ENCODE results near the gene GRAMD2B. TPM values are rescaled to one million over a fixed set of nuclear protein-coding genes. Genes with fewer than 3 reads are reported as not detected.

Gene GRAMD2B
- total and polyA plus RNA-seq, 2 of the 13 experiments (the other 11 are each of a cell fraction or from before 2014, with no cell fraction given), result 8.1 to 10.6 TPM

- intact Hi-C loops (cut with micrococcal nuclease; ENCODE audit: unreplicated experiment) (no loop called here), in situ Hi-C loops (cut with HindIII; ENCODE audit: extremely low pct_ligation_motif_present, low pct_unique_long_range_greater_than_20kb) (no loop called here)
- no TSS peak for BruUV-seq (replicated peaks)
- Histone ChIP-seq H3K4me1 (ENCODE audit: insufficient read depth, low read length) (peaks cover 7% of the 10 kb centered on the region), H3K36me3 (replicated peaks in 1 of 2; ENCODE audit: control insufficient read depth in 1 of 2, insufficient read depth in 2 of 2, low read length in 2 of 2) (no peaks in the 10 kb centered on the region; a peak in 1 of 5 replicates), H3K4me2 (ENCODE audit: low read depth, low read length) (no peak overlapping the region), H3K9ac (ENCODE audit: insufficient read depth, low read depth, low read length) (no peak overlapping the region), H2AFZ (ENCODE audit: low read length) (no peak overlapping the region), H3K4me3 (replicated peaks in 1 of 3; ENCODE audit: insufficient read depth in 1 of 3, low read depth in 2 of 3, low read length in 3 of 3) (no peak overlapping the region), H3K27me3 (ENCODE audit: control insufficient read depth in 1 of 2, insufficient read depth in 2 of 2, low read length in 2 of 2) (no peaks in the 10 kb centered on the region), H3K9me3 (ENCODE audit: low read length) (no peaks in the 10 kb centered on the region), H4K20me1 (ENCODE audit: insufficient read depth, low read length) (no peaks in the 10 kb centered on the region), H3K79me2 (ENCODE audit: insufficient read depth, low read length) (no peaks in the 10 kb centered on the region), H3K27ac (ENCODE audit: extremely low read length, insufficient read depth, low read length) (no peak overlapping the region)
- FAIRE-seq (no peak), DNase-seq (ENCODE audit: low spot score) (no peak), ATAC-seq (no peak)
- CTCF ChIA-PET (ENCODE audit: low intra/inter-chr PET ratio, low total read pairs), result no interaction called here
- TF ChIP-seq PHF20 (CRISPR knock-in tag; IDR thresholded peaks at IDR 0.05) (no peak), ZNF772 (CRISPR knock-in tag; IDR thresholded peaks at IDR 0.05) (no peak), POLR2AphosphoS5 (IDR thresholded peaks at IDR 0.05; ENCODE audit: low read depth, low read length) (no peak), TSC22D2 (CRISPR knock-in tag; IDR thresholded peaks at IDR 0.05; ENCODE audit: borderline replicate concordance) (no peak), USF2 (IDR thresholded peaks at IDR 0.05; ENCODE audit: low read depth, low read length) (no peak), USF2 (CRISPR knock-in tag; IDR thresholded peaks at IDR 0.05; ENCODE audit: borderline replicate concordance) (no peak), ZFP82 (CRISPR knock-in tag; IDR thresholded peaks at IDR 0.05; ENCODE audit: borderline replicate concordance) (no peak), KLF15 (CRISPR knock-in tag; IDR thresholded peaks at IDR 0.05; ENCODE audit: borderline replicate concordance) (no peak), GATAD1 (CRISPR knock-in tag; IDR thresholded peaks at IDR 0.05) (no peak)
- TF ChIP-seq, protein P1, sequence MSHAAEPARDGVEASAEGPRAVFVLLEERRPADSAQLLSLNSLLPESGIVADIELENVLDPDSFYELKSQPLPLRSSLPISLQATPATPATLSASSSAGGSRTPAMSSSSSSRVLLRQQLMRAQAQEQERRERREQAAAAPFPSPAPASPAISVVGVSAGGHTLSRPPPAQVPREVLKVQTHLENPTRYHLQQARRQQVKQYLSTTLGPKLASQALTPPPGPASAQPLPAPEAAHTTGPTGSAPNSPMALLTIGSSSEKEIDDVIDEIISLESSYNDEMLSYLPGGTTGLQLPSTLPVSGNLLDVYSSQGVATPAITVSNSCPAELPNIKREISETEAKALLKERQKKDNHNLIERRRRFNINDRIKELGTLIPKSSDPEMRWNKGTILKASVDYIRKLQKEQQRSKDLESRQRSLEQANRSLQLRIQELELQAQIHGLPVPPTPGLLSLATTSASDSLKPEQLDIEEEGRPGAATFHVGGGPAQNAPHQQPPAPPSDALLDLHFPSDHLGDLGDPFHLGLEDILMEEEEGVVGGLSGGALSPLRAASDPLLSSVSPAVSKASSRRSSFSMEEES (CRISPR knock-in tag; IDR thresholded peaks at IDR 0.05), result no peak
- TF ChIP-seq, protein P2, sequence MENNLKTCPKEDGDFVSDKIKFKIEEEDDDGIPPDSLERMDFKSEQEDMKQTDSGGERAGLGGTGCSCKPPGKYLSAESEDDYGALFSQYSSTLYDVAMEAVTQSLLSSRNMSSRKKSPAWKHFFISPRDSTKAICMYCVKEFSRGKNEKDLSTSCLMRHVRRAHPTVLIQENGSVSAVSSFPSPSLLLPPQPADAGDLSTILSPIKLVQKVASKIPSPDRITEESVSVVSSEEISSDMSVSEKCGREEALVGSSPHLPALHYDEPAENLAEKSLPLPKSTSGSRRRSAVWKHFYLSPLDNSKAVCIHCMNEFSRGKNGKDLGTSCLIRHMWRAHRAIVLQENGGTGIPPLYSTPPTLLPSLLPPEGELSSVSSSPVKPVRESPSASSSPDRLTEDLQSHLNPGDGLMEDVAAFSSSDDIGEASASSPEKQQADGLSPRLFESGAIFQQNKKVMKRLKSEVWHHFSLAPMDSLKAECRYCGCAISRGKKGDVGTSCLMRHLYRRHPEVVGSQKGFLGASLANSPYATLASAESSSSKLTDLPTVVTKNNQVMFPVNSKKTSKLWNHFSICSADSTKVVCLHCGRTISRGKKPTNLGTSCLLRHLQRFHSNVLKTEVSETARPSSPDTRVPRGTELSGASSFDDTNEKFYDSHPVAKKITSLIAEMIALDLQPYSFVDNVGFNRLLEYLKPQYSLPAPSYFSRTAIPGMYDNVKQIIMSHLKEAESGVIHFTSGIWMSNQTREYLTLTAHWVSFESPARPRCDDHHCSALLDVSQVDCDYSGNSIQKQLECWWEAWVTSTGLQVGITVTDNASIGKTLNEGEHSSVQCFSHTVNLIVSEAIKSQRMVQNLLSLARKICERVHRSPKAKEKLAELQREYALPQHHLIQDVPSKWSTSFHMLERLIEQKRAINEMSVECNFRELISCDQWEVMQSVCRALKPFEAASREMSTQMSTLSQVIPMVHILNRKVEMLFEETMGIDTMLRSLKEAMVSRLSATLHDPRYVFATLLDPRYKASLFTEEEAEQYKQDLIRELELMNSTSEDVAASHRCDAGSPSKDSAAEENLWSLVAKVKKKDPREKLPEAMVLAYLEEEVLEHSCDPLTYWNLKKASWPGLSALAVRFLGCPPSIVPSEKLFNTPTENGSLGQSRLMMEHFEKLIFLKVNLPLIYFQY (CRISPR knock-in tag; IDR thresholded peaks at IDR 0.05; ENCODE audit: borderline replicate concordance), result no peak
- POLR2A ChIA-PET, result no interaction called here
- WGBS (ENCODE audit: low lambda C conversion rate), result 91% methylated on average over 4 of the region's 4 CpGs
Observed at GRCh38 chr5:126416266-126416925, 6.8 kb upstream of the GRAMD2B start.

Measured in HepG2 (cell line).